Activated naive CD8-positive, alpha-beta T cell treated with anti-CD3 and anti-CD28 coated beads for 36 hours (primary cell): ENCODE results near the gene EID2B. TPM values are rescaled to one million over a fixed set of nuclear protein-coding genes. Genes with fewer than 3 reads are reported as not detected.

Source experiments
- DNase-seq: peaks from one replicate; pipeline ENCODE4 v3.0.0; 2021
- H3K27ac Mint-ChIP-seq: one replicate; pipeline ENCODE4 v1.8.0; 2022; ENCODE audit warnings: mild to moderate bottlenecking, moderate library complexity, mixed read lengths
- H3K27me3 Mint-ChIP-seq: one replicate; pipeline ENCODE4 v1.8.0; 2022; ENCODE audit warnings: mild to moderate bottlenecking, mixed read lengths
- H3K36me3 Mint-ChIP-seq: one replicate; pipeline ENCODE4 v1.8.0; 2021; ENCODE audit warnings: mild to moderate bottlenecking, mixed read lengths
- H3K4me1 Mint-ChIP-seq: one replicate; pipeline ENCODE4 v1.8.0; 2021; ENCODE audit warnings: mixed read lengths
- H3K4me3 Mint-ChIP-seq: one replicate; pipeline ENCODE4 v1.8.0; 2022; ENCODE audit warnings: mild to moderate bottlenecking, moderate library complexity, mixed read lengths
- H3K9me3 Mint-ChIP-seq: one replicate; pipeline ENCODE4 v1.8.0; 2022; ENCODE audit warnings: mixed read lengths
- total RNA-seq, 2 experiments: library from RNA; stranded (reverse); gene quantifications; one replicate each; pipeline ENCODE4 v1.2.3, GENCODE V29; 2021

EID2B gene
- total RNA-seq, 2 experiments from 2014 or later, result 2.4 to 2.7 TPM

DNA sequence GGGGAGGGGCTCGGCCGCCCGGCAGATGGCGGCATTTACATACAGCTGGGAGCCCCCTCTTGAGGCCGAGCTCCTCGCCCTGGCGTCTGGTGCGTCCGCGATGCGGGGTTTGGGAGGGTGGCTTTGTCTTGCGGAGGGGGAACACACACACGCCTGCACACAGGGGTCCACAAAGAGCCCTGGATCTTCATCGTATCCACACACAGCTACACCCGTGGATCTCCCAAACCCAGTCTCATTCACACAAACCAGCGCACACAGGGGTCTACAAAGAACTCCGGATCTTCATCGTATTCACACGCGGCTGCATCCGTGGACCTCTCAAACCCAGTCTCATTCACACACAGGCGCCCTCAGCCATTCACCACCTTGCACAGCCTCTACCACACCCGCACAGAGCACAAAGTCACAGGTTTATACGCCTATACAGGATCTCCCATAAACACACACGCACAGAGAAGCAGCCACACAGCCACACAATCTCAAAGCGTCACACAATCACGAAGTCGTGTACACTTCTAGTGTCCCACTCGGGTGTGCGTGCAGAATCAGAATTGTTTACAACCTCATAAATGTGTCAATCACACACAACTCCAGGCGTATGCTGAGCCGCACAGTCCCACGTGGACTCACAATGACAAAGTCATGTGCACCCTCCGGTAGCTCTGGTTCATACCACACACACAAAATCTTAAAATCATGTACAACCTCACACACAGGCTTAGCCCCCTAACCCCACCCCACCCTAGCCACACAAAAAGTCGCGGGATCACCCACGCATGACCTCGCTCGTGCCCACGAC, 34.5 kb downstream of the EID2B start:
- peaks cover 15% of the 10 kb centered on the region for H3K4me1 Mint-ChIP-seq
- peaks cover 58% of the 10 kb centered on the region for H3K27me3 Mint-ChIP-seq
- H3K36me3 Mint-ChIP-seq, result no peaks in the 10 kb centered on the region
- peak; percentile 13 for DNase-seq
- H3K27ac Mint-ChIP-seq, result no peak overlapping the region
- peak overlapping the region; percentile 15 for H3K4me3 Mint-ChIP-seq
- no peaks in the 10 kb centered on the region for H3K9me3 Mint-ChIP-seq

- peaks cover 14% of the 10 kb centered on the region for H3K4me1 Mint-ChIP-seq
- DNase-seq, result no peak
- peaks cover 54% of the 10 kb centered on the region for H3K27me3 Mint-ChIP-seq
- no peak overlapping the region for H3K27ac Mint-ChIP-seq
- H3K9me3 Mint-ChIP-seq, result no peaks in the 10 kb centered on the region
- H3K36me3 Mint-ChIP-seq, result no peaks in the 10 kb centered on the region
- no peak overlapping the region for H3K4me3 Mint-ChIP-seq
Observed at GRCh38 chr19:39497701-39497995, 35.0 kb downstream of the EID2B start.

- Mint-ChIP-seq H3K27ac (no peak overlapping the region), H3K9me3 (no peaks in the 10 kb centered on the region), H3K27me3 (peaks cover 46% of the 10 kb centered on the region), H3K36me3 (no peaks in the 10 kb centered on the region), H3K4me1 (peaks cover 14% of the 10 kb centered on the region), H3K4me3 (no peak overlapping the region)
- DNase-seq, result no peak
Observed at GRCh38 chr19:39496063-39496462, 36.6 kb downstream of the EID2B start.

DNA sequence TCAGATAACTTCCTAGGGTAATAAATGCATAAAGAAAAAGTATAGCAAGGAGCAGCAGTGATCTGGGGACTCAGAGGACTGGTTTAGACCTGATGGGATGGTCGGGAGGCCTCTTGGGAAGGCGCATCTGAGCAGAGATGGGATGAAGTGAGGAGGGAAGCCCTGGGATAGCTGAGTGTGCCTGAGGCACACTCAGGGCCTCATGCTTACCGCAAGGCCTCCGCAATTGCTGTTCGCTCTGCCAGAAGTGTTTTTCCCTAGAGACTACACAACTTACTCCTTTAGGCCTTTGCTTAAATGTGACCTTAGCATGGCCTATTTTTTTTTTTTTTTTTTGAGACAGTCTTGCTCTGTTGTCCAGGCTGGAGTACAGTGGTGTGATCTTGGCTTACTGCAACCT, 38.0 kb downstream of the EID2B start:
- no peak overlapping the region for H3K27ac Mint-ChIP-seq
- no peaks in the 10 kb centered on the region for H3K9me3 Mint-ChIP-seq
- peaks cover 5% of the 10 kb centered on the region for H3K36me3 Mint-ChIP-seq
- peaks cover 11% of the 10 kb centered on the region for H3K4me1 Mint-ChIP-seq
- no peak overlapping the region for H3K4me3 Mint-ChIP-seq
- no peak for DNase-seq
- peaks cover 32% of the 10 kb centered on the region for H3K27me3 Mint-ChIP-seq

- no peaks in the 10 kb centered on the region for H3K9me3 Mint-ChIP-seq
- no peak for DNase-seq
Observed at GRCh38 chr19:39492788-39493187, 39.9 kb downstream of the EID2B start.

DNA sequence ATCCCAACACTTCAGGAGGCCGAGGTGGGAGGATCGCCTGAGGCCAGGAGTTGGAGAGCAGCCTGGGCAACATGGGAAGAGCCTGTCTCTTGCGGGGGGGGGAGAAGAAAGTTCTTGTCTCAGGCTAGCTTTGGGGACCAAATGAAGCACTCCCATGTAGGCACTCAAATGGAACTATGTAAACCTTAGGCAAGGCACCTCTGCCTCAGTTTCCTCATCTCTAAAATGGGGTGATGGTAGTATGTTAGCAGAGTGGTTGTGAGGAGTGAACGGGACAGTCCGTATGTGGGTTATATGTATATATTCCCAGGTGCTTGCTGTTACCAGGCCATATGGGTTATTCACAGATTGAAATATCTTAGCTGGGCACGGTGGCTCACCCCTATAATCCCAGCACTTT, 40.4 kb downstream of the EID2B start:
- DNase-seq, result no peak
- peaks cover 9% of the 10 kb centered on the region for H3K27me3 Mint-ChIP-seq
- H3K27ac Mint-ChIP-seq, result no peak overlapping the region
- no peaks in the 10 kb centered on the region for H3K4me1 Mint-ChIP-seq
- H3K4me3 Mint-ChIP-seq, result no peak overlapping the region
- H3K36me3 Mint-ChIP-seq, result peaks cover 10% of the 10 kb centered on the region
- no peaks in the 10 kb centered on the region for H3K9me3 Mint-ChIP-seq

More at GRCh38 chr19:39492788-39493187, 39.9 kb downstream of the EID2B start:
- H3K4me3 Mint-ChIP-seq, result no peak overlapping the region
- H3K36me3 Mint-ChIP-seq, result peaks cover 10% of the 10 kb centered on the region
- H3K4me1 Mint-ChIP-seq, result no peaks in the 10 kb centered on the region
- peak overlapping the region; percentile 54 for H3K27ac Mint-ChIP-seq
- H3K27me3 Mint-ChIP-seq, result peaks cover 15% of the 10 kb centered on the region

GRCh38 chr19:39489756-39490155, 42.9 kb downstream of the EID2B start:
- Mint-ChIP-seq H3K9me3 (no peaks in the 10 kb centered on the region), H3K27ac (no peak overlapping the region), H3K36me3 (peaks cover 15% of the 10 kb centered on the region), H3K4me3 (no peak overlapping the region), H3K4me1 (no peaks in the 10 kb centered on the region), H3K27me3 (no peaks in the 10 kb centered on the region)
- no peak for DNase-seq

DNA sequence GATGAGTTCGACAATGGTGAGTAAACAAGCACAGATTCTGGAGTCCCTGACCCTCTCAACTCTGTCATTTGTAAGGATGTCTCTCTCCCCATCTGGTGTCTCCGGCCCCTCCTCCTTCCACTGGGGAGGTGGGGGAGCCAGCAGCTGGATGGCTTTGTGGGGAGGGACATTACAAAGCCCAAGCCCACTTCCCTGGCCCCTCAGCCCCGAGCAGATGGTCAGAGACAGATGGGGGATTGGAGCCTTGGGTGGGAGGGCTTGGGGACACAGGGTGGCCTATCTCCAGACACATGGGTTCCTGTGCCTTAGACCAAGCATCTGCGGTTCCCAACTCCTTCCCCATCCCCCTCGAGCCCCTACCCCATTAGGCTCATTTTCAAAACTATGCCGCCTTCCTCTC, 49.5 kb downstream of the EID2B start:
- Mint-ChIP-seq H3K4me1 (peaks cover 23% of the 10 kb centered on the region), H3K27me3 (no peaks in the 10 kb centered on the region), H3K4me3 (peak overlapping the region; percentile 42), H3K36me3 (peaks cover 17% of the 10 kb centered on the region), H3K9me3 (no peaks in the 10 kb centered on the region), H3K27ac (peak overlapping the region; percentile 29)
- no peak for DNase-seq

DNA sequence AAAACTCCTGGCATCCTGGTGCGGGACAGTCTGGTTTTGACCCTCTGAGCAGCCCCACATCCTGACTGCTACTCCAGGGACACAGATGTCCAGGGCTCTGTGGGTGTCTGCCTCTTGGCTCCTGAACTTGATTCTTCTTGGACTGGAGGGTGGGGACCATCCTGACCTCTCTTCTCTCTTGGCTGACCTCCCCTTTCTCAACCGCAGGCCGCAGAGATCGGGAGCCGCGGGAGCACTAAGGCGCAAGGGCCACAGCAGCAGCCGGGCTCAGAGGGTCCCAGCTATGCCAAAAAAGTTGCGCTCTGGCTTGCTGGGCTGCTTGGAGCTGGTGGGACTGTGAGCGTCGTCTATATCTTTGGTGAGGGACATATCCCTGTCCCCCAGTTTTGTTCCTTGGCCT, 51.0 kb downstream of the EID2B start:
- Mint-ChIP-seq H3K27me3 (no peaks in the 10 kb centered on the region), H3K9me3 (no peaks in the 10 kb centered on the region), H3K4me3 (peak overlapping the region; percentile 97), H3K4me1 (peaks cover 23% of the 10 kb centered on the region), H3K36me3 (peaks cover 18% of the 10 kb centered on the region), H3K27ac (peak overlapping the region; percentile 92)
- DNase-seq, result no peak

GRCh38 chr19:39481229-39481545, 51.5 kb downstream of the EID2B start:
- Mint-ChIP-seq H3K27ac (peak overlapping the region; percentile 92), H3K4me3 (peak overlapping the region; percentile 97), H3K36me3 (peaks cover 20% of the 10 kb centered on the region), H3K9me3 (no peaks in the 10 kb centered on the region), H3K27me3 (no peaks in the 10 kb centered on the region), H3K4me1 (peaks cover 23% of the 10 kb centered on the region)
- DNase-seq, result no peak

Other genes with a start within 250 kb of the EID2B start
- gene IFNL1, start 236.4 kb downstream of the EID2B start, total RNA-seq, result not detected
- gene LRFN1, start 212.0 kb downstream of the EID2B start, total RNA-seq, result 1 to 10 TPM; 4.6 to 5.1 TPM
- gene GMFG, start 196.8 kb downstream of the EID2B start, total RNA-seq, result 100 to 1,000 TPM; 232 to 240 TPM
- gene SAMD4B, start 190.4 kb downstream of the EID2B start, total RNA-seq, result 10 to 100 TPM; 36.2 to 36.5 TPM
- gene PAF1, start 141.7 kb downstream of the EID2B start, total RNA-seq, result 10 to 100 TPM; 43.6 to 44.0 TPM
- 10 to 100 TPM; 23.3 to 26.8 TPM for gene MED29, start 141.5 kb downstream of the EID2B start, total RNA-seq
- 10 to 100 TPM; 15.5 to 15.6 TPM for gene ZFP36, start 126.0 kb downstream of the EID2B start, total RNA-seq
- 10 to 100 TPM; 29.1 to 40.0 TPM for gene PLEKHG2, start 120.2 kb downstream of the EID2B start, total RNA-seq
- gene RPS16, start 96.9 kb downstream of the EID2B start, total RNA-seq, result 1,000 to 10,000 TPM; 3,164 to 3,181 TPM
- 100 to 1,000 TPM; 179 to 182 TPM for gene SUPT5H, start 87.3 kb downstream of the EID2B start, total RNA-seq
- gene TIMM50, start 52.0 kb downstream of the EID2B start, total RNA-seq, result 100 to 1,000 TPM; 133 to 137 TPM
- gene DLL3, start 33.9 kb downstream of the EID2B start, total RNA-seq, result 1 to 10 TPM; 1.1 to 1.4 TPM
- not detected for gene SELENOV, start 17.7 kb downstream of the EID2B start, total RNA-seq
- 10 to 100 TPM; 13.6 to 14.2 TPM for gene EID2, start 7.3 kb upstream of the EID2B start, total RNA-seq
- gene LGALS13, start 69.7 kb upstream of the EID2B start, total RNA-seq, result not detected
- not detected for gene LGALS16, start 123.1 kb upstream of the EID2B start, total RNA-seq
- under 1 TPM; 0.39 to 0.70 TPM for gene LGALS14, start 171.6 kb upstream of the EID2B start, total RNA-seq
- gene CLC, start 205.2 kb upstream of the EID2B start, total RNA-seq, result not detected
- gene LEUTX, start 246.0 kb upstream of the EID2B start, total RNA-seq, result not detected